Activated naive CD4-positive, alpha-beta T cell treated with anti-CD3 and anti-CD28 coated beads, Interleukin-2, amount 50 U/mL, for 24 hours (primary cell): ENCODE measurements around the gene SLC7A6.

ENCODE experiments used
- H3K27ac Mint-ChIP-seq: one replicate; pipeline ENCODE4 v1.8.0; 2021; ENCODE audit warnings: mild to moderate bottlenecking, mixed read lengths
- H3K27me3 Mint-ChIP-seq: one replicate; pipeline ENCODE4 v1.8.0; 2021; ENCODE audit warnings: mixed read lengths
- H3K36me3 Mint-ChIP-seq: one replicate; pipeline ENCODE4 v1.8.0; 2021; ENCODE audit warnings: mixed read lengths
- H3K4me1 Mint-ChIP-seq: one replicate; pipeline ENCODE4 v1.8.0; 2021; ENCODE audit warnings: mixed read lengths
- H3K4me3 Mint-ChIP-seq: one replicate; pipeline ENCODE4 v1.8.0; 2021; ENCODE audit warnings: mild to moderate bottlenecking, mixed read lengths
- H3K9me3 Mint-ChIP-seq: one replicate; pipeline ENCODE4 v1.8.0; 2021; ENCODE audit warnings: mixed read lengths

SLC7A6 gene

GRCh38 chr16:68292425-68292824, 28.1 kb downstream of the SLC7A6 start:
- Mint-ChIP-seq H3K27ac (peak overlapping the region; percentile 97), H3K4me3 (no peak overlapping the region), H3K4me1 (peaks cover 67% of the 10 kb centered on the region), H3K27me3 (no peaks in the 10 kb centered on the region), H3K36me3 (peaks cover 31% of the 10 kb centered on the region), H3K9me3 (no peaks in the 10 kb centered on the region)

- peaks cover 24% of the 10 kb centered on the region for H3K36me3 Mint-ChIP-seq
- no peaks in the 10 kb centered on the region for H3K9me3 Mint-ChIP-seq
- H3K4me1 Mint-ChIP-seq, result peaks cover 53% of the 10 kb centered on the region
- no peak overlapping the region for H3K4me3 Mint-ChIP-seq
- H3K27ac Mint-ChIP-seq, result no peak overlapping the region
- no peaks in the 10 kb centered on the region for H3K27me3 Mint-ChIP-seq
These were observed 32.0 kb downstream of the SLC7A6 start for GRCh38 chr16:68296291-68296690.

GRCh38 chr16:68296693-68297092, 32.4 kb downstream of the SLC7A6 start:
- H3K27me3 Mint-ChIP-seq, result no peaks in the 10 kb centered on the region
- peaks cover 52% of the 10 kb centered on the region for H3K4me1 Mint-ChIP-seq
- H3K27ac Mint-ChIP-seq, result peak overlapping the region; percentile 59
- H3K9me3 Mint-ChIP-seq, result no peaks in the 10 kb centered on the region
- H3K36me3 Mint-ChIP-seq, result peaks cover 23% of the 10 kb centered on the region
- no peak overlapping the region for H3K4me3 Mint-ChIP-seq

GRCh38 chr16:68297908-68298307, 33.6 kb downstream of the SLC7A6 start:
- Mint-ChIP-seq H3K9me3 (no peaks in the 10 kb centered on the region), H3K4me1 (peaks cover 46% of the 10 kb centered on the region), H3K27ac (no peak overlapping the region), H3K4me3 (no peak overlapping the region), H3K36me3 (peaks cover 23% of the 10 kb centered on the region), H3K27me3 (no peaks in the 10 kb centered on the region)

GRCh38 chr16:68298312-68298711, 34.0 kb downstream of the SLC7A6 start:
- no peak overlapping the region for H3K4me3 Mint-ChIP-seq
- H3K27ac Mint-ChIP-seq, result peak overlapping the region; percentile 12
- no peaks in the 10 kb centered on the region for H3K27me3 Mint-ChIP-seq
- H3K9me3 Mint-ChIP-seq, result no peaks in the 10 kb centered on the region
- peaks cover 44% of the 10 kb centered on the region for H3K4me1 Mint-ChIP-seq
- peaks cover 23% of the 10 kb centered on the region for H3K36me3 Mint-ChIP-seq

GRCh38 chr16:68298907-68299561, 34.7 kb downstream of the SLC7A6 start:
- no peaks in the 10 kb centered on the region for H3K9me3 Mint-ChIP-seq

GRCh38 chr16:68299571-68300453, 35.5 kb downstream of the SLC7A6 start:
- no peaks in the 10 kb centered on the region for H3K27me3 Mint-ChIP-seq
- H3K36me3 Mint-ChIP-seq, result peaks cover 23% of the 10 kb centered on the region
- H3K9me3 Mint-ChIP-seq, result no peaks in the 10 kb centered on the region
- peaks cover 38% of the 10 kb centered on the region for H3K4me1 Mint-ChIP-seq
- no peak overlapping the region for H3K4me3 Mint-ChIP-seq
- H3K27ac Mint-ChIP-seq, result peak overlapping the region; percentile 84

More at GRCh38 chr16:68298907-68299561, 34.7 kb downstream of the SLC7A6 start:
- Mint-ChIP-seq H3K27ac (peak overlapping the region; percentile 23), H3K27me3 (no peaks in the 10 kb centered on the region), H3K4me1 (peaks cover 41% of the 10 kb centered on the region), H3K36me3 (peaks cover 23% of the 10 kb centered on the region), H3K4me3 (no peak overlapping the region)

- H3K36me3 Mint-ChIP-seq, result peaks cover 22% of the 10 kb centered on the region
- H3K9me3 Mint-ChIP-seq, result no peaks in the 10 kb centered on the region
- H3K4me1 Mint-ChIP-seq, result peaks cover 36% of the 10 kb centered on the region
- peak overlapping the region; percentile 84 for H3K27ac Mint-ChIP-seq
- no peak overlapping the region for H3K4me3 Mint-ChIP-seq
- no peaks in the 10 kb centered on the region for H3K27me3 Mint-ChIP-seq
These were observed 36.6 kb downstream of the SLC7A6 start for GRCh38 chr16:68300734-68301459.

GRCh38 chr16:68306633-68307032, 42.3 kb downstream of the SLC7A6 start:
- no peak overlapping the region for H3K27ac Mint-ChIP-seq

GRCh38 chr16:68309799-68310198, 45.5 kb downstream of the SLC7A6 start:
- H3K27me3 Mint-ChIP-seq, result no peaks in the 10 kb centered on the region
- peak overlapping the region; percentile 99 for H3K4me3 Mint-ChIP-seq
- H3K36me3 Mint-ChIP-seq, result peaks cover 13% of the 10 kb centered on the region
- no peaks in the 10 kb centered on the region for H3K9me3 Mint-ChIP-seq
- peaks cover 43% of the 10 kb centered on the region for H3K4me1 Mint-ChIP-seq
- peak overlapping the region; percentile 82 for H3K27ac Mint-ChIP-seq

More at GRCh38 chr16:68306633-68307032, 42.3 kb downstream of the SLC7A6 start:
- peaks cover 17% of the 10 kb centered on the region for H3K36me3 Mint-ChIP-seq
- H3K4me3 Mint-ChIP-seq, result no peak overlapping the region
- H3K9me3 Mint-ChIP-seq, result no peaks in the 10 kb centered on the region
- peaks cover 30% of the 10 kb centered on the region for H3K4me1 Mint-ChIP-seq
- no peaks in the 10 kb centered on the region for H3K27me3 Mint-ChIP-seq

GRCh38 chr16:68310437-68310773, 46.1 kb downstream of the SLC7A6 start:
- H3K4me1 Mint-ChIP-seq, result peaks cover 47% of the 10 kb centered on the region
- H3K27me3 Mint-ChIP-seq, result no peaks in the 10 kb centered on the region
- peaks cover 10% of the 10 kb centered on the region for H3K36me3 Mint-ChIP-seq
- peak overlapping the region; percentile 99 for H3K4me3 Mint-ChIP-seq
- no peaks in the 10 kb centered on the region for H3K9me3 Mint-ChIP-seq
- H3K27ac Mint-ChIP-seq, result peak overlapping the region; percentile 99

- Mint-ChIP-seq H3K4me3 (peak within 1 kb of the TSS; percentile 99), H3K9me3 (no peaks in the 10 kb centered on the region), H3K36me3 (peaks cover 10% of the 10 kb centered on the region), H3K27me3 (no peaks in the 10 kb centered on the region), H3K27ac (peak within 1 kb of the TSS; percentile 99), H3K4me1 (peaks cover 51% of the 10 kb centered on the region)
These were observed 46.6 kb downstream of the SLC7A6 start, which contains the start of the genes PRMT7 and SLC7A6OS for GRCh38 chr16:68310774-68311511. Gene PRMT7 (plus strand): TSS chr16:68311019. CDS start chr16:68315980, 4,961 bp downstream. Gene SLC7A6OS (minus strand): TSS chr16:68310946. CDS start chr16:68310926, 20 bp downstream.

GRCh38 chr16:68313116-68313515, 48.8 kb downstream of the SLC7A6 start:
- Mint-ChIP-seq H3K4me3 (peak overlapping the region; percentile 60), H3K4me1 (peaks cover 52% of the 10 kb centered on the region), H3K27me3 (no peaks in the 10 kb centered on the region), H3K36me3 (peaks cover 10% of the 10 kb centered on the region), H3K9me3 (no peaks in the 10 kb centered on the region), H3K27ac (no peak overlapping the region)

GRCh38 chr16:68319185-68319908, 55.0 kb downstream of the SLC7A6 start:
- Mint-ChIP-seq H3K9me3 (no peaks in the 10 kb centered on the region), H3K36me3 (peaks cover 18% of the 10 kb centered on the region), H3K27me3 (no peaks in the 10 kb centered on the region), H3K4me1 (peaks cover 38% of the 10 kb centered on the region), H3K27ac (peak overlapping the region; percentile 88), H3K4me3 (no peak overlapping the region)
